A673 (cell line): Measurements from ENCODE around the gene MAPKAPK2. TPM values are rescaled to one million over a fixed set of nuclear protein-coding genes. Genes with fewer than 3 reads are reported as not detected.
"Not testable (repeated sequence)": the region's sequence is repeated elsewhere in the genome, so short reads cannot be mapped to it uniquely, and the experiment has no call there.

Experiments used
- BruUV-seq: library from RNA; stranded (reverse); fragments of 400-500 nt; replicated peaks from 2 replicates; lab custom pipeline; 2021; lab: Mats Ljungman, UMichigan
- CTCF ChIA-PET: fragments of 300-600 bp; sonication (Branson Sonifier 250); formaldehyde crosslinking; loops from one replicate; lab custom pipeline; 2022; ENCODE audit warnings: antibody characterized with exemption; lab: Charles Lee
- POLR2A ChIA-PET: fragments of 300-600 bp; sonication (Branson Sonifier 250); formaldehyde crosslinking; loops from one replicate; lab custom pipeline; 2022; ENCODE audit warnings: antibody characterized with exemption; ENCODE audit not compliant: low non-redundant PET; lab: Charles Lee
- DNase-seq: peaks from one replicate; pipeline ENCODE4 v3.0.0-alpha.2; 2015; ENCODE audit warnings: low spot score
- H3K27ac ChIP-seq: fragments of 200-600 bp; sonication (generic); 2 replicates; pipeline ENCODE4 v1.5.1; 2016; ENCODE audit warnings: mixed run types, low read depth, mild to moderate bottlenecking, mixed read lengths, antibody characterized with exemption, low read length; ENCODE audit not compliant: poor library complexity, severe bottlenecking
- H3K27me3 ChIP-seq: fragments of 200-600 bp; sonication (generic); replicated peaks from 2 replicates; pipeline ENCODE4 v1.6.1; 2017; ENCODE audit warnings: mixed run types, low read depth, mild to moderate bottlenecking, mixed read lengths, antibody characterized with exemption, low read length; ENCODE audit not compliant: insufficient read depth, poor library complexity
- H3K36me3 ChIP-seq: fragments of 200-600 bp; sonication (generic); 2 replicates; pipeline ENCODE4 v1.6.1; 2016; ENCODE audit warnings: mixed run types, mild to moderate bottlenecking, mixed read lengths, antibody characterized with exemption, low read length; ENCODE audit not compliant: insufficient read depth, poor library complexity, severe bottlenecking
- H3K4me1 ChIP-seq: fragments of 200-600 bp; sonication (generic); 2 replicates; pipeline ENCODE4 v1.6.1; 2017; ENCODE audit warnings: mixed run types, mild to moderate bottlenecking, mixed read lengths, antibody characterized with exemption, low read length; ENCODE audit not compliant: insufficient read depth, poor library complexity, severe bottlenecking
- H3K4me3 ChIP-seq: fragments of 200-600 bp; sonication (generic); 2 replicates; pipeline ENCODE4 v1.5.1; 2016; ENCODE audit warnings: low read depth, mixed run types, mild to moderate bottlenecking, mixed read lengths, low read length; ENCODE audit not compliant: poor library complexity, severe bottlenecking
- H3K9me3 ChIP-seq: fragments of 200-600 bp; sonication (generic); 2 replicates; pipeline ENCODE4 v1.6.1; 2016; ENCODE audit warnings: mixed run types, low read depth, mild to moderate bottlenecking, mixed read lengths, antibody characterized with exemption, low read length; ENCODE audit not compliant: poor library complexity, severe bottlenecking
- CTCF ChIP-seq: fragments of 300-800, 200-600 bp; sonication (generic); conservative IDR thresholded peaks from 2 replicates; pipeline ENCODE4 v1.5.1; 2017; ENCODE audit warnings: low read depth, mild to moderate bottlenecking, antibody characterized with exemption, low read length, moderate library complexity, mixed read lengths
- EZH2 ChIP-seq: fragments of 200-600 bp; sonication (generic); IDR thresholded peaks from 2 replicates; pipeline ENCODE4 v1.6.1; 2017; ENCODE audit warnings: borderline replicate concordance, low read depth, mild to moderate bottlenecking, mixed read lengths, antibody characterized with exemption, low read length; ENCODE audit not compliant: poor library complexity, severe bottlenecking
- intact Hi-C: fragments of 100-400 bp; cut with micrococcal nuclease; formaldehyde crosslinking; loops from one replicate; pipeline ENCODE4 v1.10.0; 2022; ENCODE audit not compliant: unreplicated experiment
- total RNA-seq: library from RNA; stranded (reverse); gene quantifications from 2 replicates; pipeline ENCODE4 v1.2.3, GENCODE V29; 2021

MAPKAPK2 gene
- total RNA-seq, 1 experiment from 2014 or later: 39.2 TPM

GRCh38 chr1:206774093-206774492 lies 89.4 kb downstream of the MAPKAPK2 start:
- ChIA-PET POLR2A (no interaction called here), CTCF (no interaction called here)
- intact Hi-C loops: no loop called here
- no TSS peak for BruUV-seq
- no peaks in the 10 kb centered on the region for H3K36me3 ChIP-seq
- H3K9me3 ChIP-seq: no peaks in the 10 kb centered on the region
- no peak for DNase-seq
- no peak for TF ChIP-seq EZH2
- TF ChIP-seq CTCF: no peak
- peaks cover 4% of the 10 kb centered on the region for H3K27me3 ChIP-seq
- H3K4me3 ChIP-seq: no peak overlapping the region
- no peaks in the 10 kb centered on the region for H3K4me1 ChIP-seq
- H3K27ac ChIP-seq: no peak overlapping the region

GRCh38 chr1:206776229-206776628 lies 91.5 kb downstream of the MAPKAPK2 start:
- no peak overlapping the region for H3K4me3 ChIP-seq
- H3K4me1 ChIP-seq: no peaks in the 10 kb centered on the region
- ChIA-PET POLR2A (no interaction called here), CTCF (no interaction called here)
- no TSS peak for BruUV-seq
- no peaks in the 10 kb centered on the region for H3K36me3 ChIP-seq
- TF ChIP-seq EZH2 (no peak), CTCF (no peak)
- H3K27ac ChIP-seq: no peak overlapping the region
- intact Hi-C loops: no loop called here
- H3K27me3 ChIP-seq: peaks cover 4% of the 10 kb centered on the region
- peak; percentile 9 for DNase-seq
- H3K9me3 ChIP-seq: no peaks in the 10 kb centered on the region

GRCh38 chr1:206778031-206778430 lies 93.3 kb downstream of the MAPKAPK2 start:
- Histone ChIP-seq H3K36me3 (no peaks in the 10 kb centered on the region), H3K4me3 (no peak overlapping the region), H3K27ac (no peak overlapping the region), H3K9me3 (no peaks in the 10 kb centered on the region), H3K4me1 (no peaks in the 10 kb centered on the region), H3K27me3 (peaks cover 4% of the 10 kb centered on the region)
- ChIA-PET CTCF (no interaction called here), POLR2A (interaction anchor here (0.6 kb wide), 1 partner anchor 11 kb away, joined by 3 read pairs; no protein-coding TSS in a partner anchor)
- DNase-seq: no peak
- intact Hi-C loops: no loop called here
- TF ChIP-seq CTCF: no peak
- no TSS peak for BruUV-seq

DNA sequence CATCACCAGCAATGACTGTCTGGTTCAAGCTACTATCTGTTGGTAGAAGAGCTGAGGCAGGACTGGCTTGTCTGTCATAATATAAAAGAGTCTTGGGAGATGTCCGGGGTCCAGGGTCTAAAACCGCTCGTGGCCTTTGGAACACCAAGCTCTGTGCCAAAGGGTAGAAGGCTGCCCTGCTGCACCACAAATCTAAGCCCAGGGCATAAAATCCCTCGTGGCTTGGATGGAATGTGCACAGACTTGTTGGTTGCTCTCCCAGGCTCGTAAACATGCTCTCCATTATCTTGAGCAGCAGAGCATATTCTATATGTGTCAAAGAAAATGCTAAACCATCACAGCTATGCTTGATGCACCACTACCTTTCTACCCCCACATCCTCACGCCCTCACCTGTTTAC lies 94.2 kb downstream of the MAPKAPK2 start:
- intact Hi-C loops, POLR2A ChIA-PET, CTCF ChIA-PET, H3K4me3 ChIP-seq, H3K36me3 ChIP-seq, H3K9me3 ChIP-seq, H3K27me3 ChIP-seq, DNase-seq, H3K27ac ChIP-seq, H3K4me1 ChIP-seq, BruUV-seq: not testable (repeated sequence)
